LNCAP (cell line): ENCODE measurements around the gene DAB1.

Experiments
- CTCF ChIP-seq: fragments of 450-650 bp; IDR thresholded peaks from 2 replicates; pipeline ENCODE4 v1.5.1; 2017; ENCODE audit warnings: mild to moderate bottlenecking

The DAB1 gene

GRCh38 chr1:57019236-57019839 is 404.5 kb downstream of the DAB1 start:
- TF ChIP-seq CTCF, result no peak

GRCh38 chr1:57018119-57018518 is 405.7 kb downstream of the DAB1 start:
- TF ChIP-seq CTCF, result no peak

GRCh38 chr1:57017717-57018116 is 406.1 kb downstream of the DAB1 start:
- peak; percentile 54 for TF ChIP-seq CTCF

- no peak for TF ChIP-seq CTCF
These were observed 406.7 kb downstream of the DAB1 start for GRCh38 chr1:57017200-57017599.

GRCh38 chr1:57015071-57015470 is 408.8 kb downstream of the DAB1 start:
- TF ChIP-seq CTCF, result no peak

GRCh38 chr1:57013522-57013921 is 410.3 kb downstream of the DAB1 start:
- TF ChIP-seq CTCF, result no peak

GRCh38 chr1:57012315-57012714 is 411.5 kb downstream of the DAB1 start:
- no peak for TF ChIP-seq CTCF

- no peak for TF ChIP-seq CTCF
These were observed 413.3 kb downstream of the DAB1 start for GRCh38 chr1:57010511-57010910.
